BLaER1 (cell line): ENCODE data around the gene CEP55.

Source experiments
- H3K27ac ChIP-seq: shearing (Covaris generic); formaldehyde crosslinking; 2 replicates; pipeline ENCODE4 v1.8.1; 2022
- H3K27me3 ChIP-seq: shearing (Covaris generic); formaldehyde crosslinking; 2 replicates; pipeline ENCODE4 v1.8.1; 2022
- H3K36me3 ChIP-seq: shearing (Covaris generic); formaldehyde crosslinking; 2 replicates; pipeline ENCODE4 v1.8.1; 2022
- H3K4me1 ChIP-seq: shearing (Covaris generic); formaldehyde crosslinking; 2 replicates; pipeline ENCODE4 v1.8.1; 2022
- H3K4me2 ChIP-seq: shearing (Covaris generic); formaldehyde crosslinking; 2 replicates; pipeline ENCODE4 v1.8.1; 2022
- H3K4me3 ChIP-seq: shearing (Covaris generic); formaldehyde crosslinking; 2 replicates; pipeline ENCODE4 v1.8.1; 2022
- H3K9ac ChIP-seq: shearing (Covaris generic); formaldehyde crosslinking; 2 replicates; pipeline ENCODE4 v1.8.1; 2022
- H3K9me3 ChIP-seq: shearing (Covaris generic); formaldehyde crosslinking; 2 replicates; pipeline ENCODE4 v1.8.1; 2022
- H4K20me1 ChIP-seq: shearing (Covaris generic); formaldehyde crosslinking; 2 replicates; pipeline ENCODE4 v1.8.1; 2022
- Cebpa-rat ChIP-seq: shearing (Covaris generic); IDR thresholded peaks from 2 replicates; pipeline ENCODE4 v1.8.1; 2022

Gene CEP55

GRCh38 chr10:93573051-93573909 is 76.9 kb downstream of the CEP55 start:
- Histone ChIP-seq H3K9ac (no peak overlapping the region), H3K4me1 (peaks cover 14% of the 10 kb centered on the region), H3K27me3 (no peaks in the 10 kb centered on the region), H4K20me1 (no peaks in the 10 kb centered on the region), H3K9me3 (no peaks in the 10 kb centered on the region), H3K36me3 (no peaks in the 10 kb centered on the region), H3K27ac (no peak overlapping the region), H3K4me3 (no peak overlapping the region), H3K4me2 (peak overlapping the region; percentile 49)
- TF ChIP-seq Cebpa-rat, result no peak

- Histone ChIP-seq H3K27ac (no peak overlapping the region), H3K27me3 (no peaks in the 10 kb centered on the region), H3K4me2 (peak overlapping the region; percentile 49), H3K9ac (no peak overlapping the region), H3K9me3 (no peaks in the 10 kb centered on the region), H3K36me3 (no peaks in the 10 kb centered on the region), H3K4me1 (peaks cover 14% of the 10 kb centered on the region), H3K4me3 (no peak overlapping the region), H4K20me1 (no peaks in the 10 kb centered on the region)
- no peak for TF ChIP-seq Cebpa-rat
Observed at GRCh38 chr10:93573924-93574323, 77.5 kb downstream of the CEP55 start.

DNA sequence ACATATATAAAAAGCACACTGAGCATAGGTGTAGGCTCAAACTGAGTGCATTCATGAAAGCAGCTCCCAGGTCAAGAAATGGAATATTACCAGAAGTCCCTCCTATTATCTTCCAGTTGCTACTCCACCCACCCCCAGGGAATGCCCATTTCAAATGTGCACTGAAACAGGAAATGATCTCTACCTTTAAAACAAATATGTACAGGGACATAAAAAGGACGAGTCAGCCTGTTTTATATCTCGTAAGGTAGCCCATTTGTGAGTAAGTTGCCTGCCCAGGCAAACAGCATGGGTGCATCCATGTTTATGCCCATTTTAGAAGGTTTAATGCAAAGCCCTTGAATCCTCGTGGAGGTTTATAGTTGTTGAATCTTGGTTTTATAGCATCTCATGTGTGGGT is 80.5 kb downstream of the CEP55 start:
- Histone ChIP-seq H3K4me3 (no peak overlapping the region), H3K4me1 (peaks cover 14% of the 10 kb centered on the region), H3K9ac (no peak overlapping the region), H3K27ac (no peak overlapping the region), H3K4me2 (no peak overlapping the region), H3K36me3 (no peaks in the 10 kb centered on the region), H4K20me1 (no peaks in the 10 kb centered on the region), H3K27me3 (no peaks in the 10 kb centered on the region), H3K9me3 (peaks cover 10% of the 10 kb centered on the region)
- no peak for TF ChIP-seq Cebpa-rat

DNA sequence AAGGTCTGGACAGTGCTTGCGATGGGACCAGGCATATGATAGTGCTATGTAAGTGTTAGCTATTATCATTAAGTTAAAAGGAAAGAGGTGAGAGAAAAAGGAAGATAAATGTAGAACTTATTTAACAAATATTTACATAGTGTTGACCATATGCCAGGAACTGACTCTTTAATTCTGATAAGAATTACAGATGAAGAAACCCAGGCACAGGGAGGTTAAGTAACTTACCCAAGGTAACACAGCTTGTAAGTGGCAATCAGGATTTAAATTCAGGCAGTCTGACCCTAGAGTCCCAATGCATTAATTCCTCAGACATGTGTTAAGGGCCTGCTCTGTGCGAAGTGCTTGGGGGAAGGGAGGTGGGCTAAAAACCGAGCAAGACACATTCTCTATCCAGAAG is 81.2 kb downstream of the CEP55 start:
- Histone ChIP-seq H3K4me3 (no peak overlapping the region), H3K27ac (no peak overlapping the region), H3K4me2 (no peak overlapping the region), H3K27me3 (no peaks in the 10 kb centered on the region), H3K9ac (no peak overlapping the region), H3K4me1 (peaks cover 13% of the 10 kb centered on the region), H3K36me3 (no peaks in the 10 kb centered on the region), H3K9me3 (peaks cover 10% of the 10 kb centered on the region), H4K20me1 (no peaks in the 10 kb centered on the region)
- TF ChIP-seq Cebpa-rat, result no peak
